ENCODE data around the gene HAND1.

HAND1 gene

DNA sequence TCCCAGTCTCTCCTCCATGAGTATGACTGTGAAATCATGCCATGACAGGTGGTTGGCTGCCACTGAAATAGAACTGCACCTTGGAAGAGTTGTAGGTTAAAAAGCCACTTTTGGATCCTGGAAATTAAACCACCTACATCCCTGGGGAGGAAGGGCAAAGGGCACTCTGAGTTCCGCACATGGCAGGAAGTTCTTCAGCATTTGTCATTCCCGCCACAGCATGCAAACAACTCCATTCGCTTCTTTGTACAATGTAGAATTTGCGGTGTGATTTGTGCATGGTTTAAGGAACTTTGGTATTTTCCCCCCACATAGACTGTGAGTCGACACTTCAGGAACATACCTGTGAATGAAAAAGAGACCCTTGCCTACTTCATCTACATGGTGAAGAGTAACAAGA, 22.4 kb downstream of the HAND1 start:
- ATAC-seq (no peak), DNase-seq (no peak)

DNA sequence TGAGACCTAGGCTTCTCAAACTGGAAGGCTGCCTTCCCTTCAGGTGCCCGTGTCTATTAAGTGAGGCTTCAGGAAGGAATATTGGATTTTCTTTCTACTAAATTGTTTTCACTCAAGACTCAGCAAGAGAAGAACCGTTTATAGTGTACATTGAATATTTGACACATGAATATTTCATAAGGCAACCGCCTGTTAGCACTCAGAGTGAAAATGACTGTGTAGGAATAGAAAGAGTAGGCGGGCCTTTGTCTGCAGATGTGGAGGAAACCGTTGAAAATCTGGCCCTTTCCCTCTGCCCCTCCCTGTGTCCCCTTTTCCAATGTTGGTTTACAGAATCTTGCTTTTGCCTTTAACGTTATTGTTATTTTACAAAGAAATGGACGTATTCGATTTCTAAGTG, 26.1 kb downstream of the HAND1 start:
- DNase-seq (no peak), ATAC-seq (no peak)

DNA sequence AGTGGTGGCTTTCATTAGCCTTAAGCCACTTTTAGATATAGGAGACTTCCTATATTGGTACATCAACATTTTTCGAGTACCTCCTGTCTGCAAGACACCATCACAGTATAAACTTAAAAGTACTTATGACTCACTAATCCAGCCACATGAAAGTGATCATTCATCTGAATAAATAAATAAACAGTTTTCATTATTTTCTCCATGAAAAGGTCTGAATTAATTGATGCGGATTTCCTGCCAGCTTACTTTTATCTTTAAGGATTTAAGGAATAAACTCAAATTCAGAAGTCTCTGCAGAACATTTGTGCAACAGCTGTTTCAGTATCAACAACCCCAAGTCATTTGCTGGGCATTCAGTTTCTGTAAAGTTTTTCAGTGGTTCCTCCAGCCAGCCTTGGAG, 28.2 kb downstream of the HAND1 start:
- DNase-seq (no peak), ATAC-seq (no peak)

DNA sequence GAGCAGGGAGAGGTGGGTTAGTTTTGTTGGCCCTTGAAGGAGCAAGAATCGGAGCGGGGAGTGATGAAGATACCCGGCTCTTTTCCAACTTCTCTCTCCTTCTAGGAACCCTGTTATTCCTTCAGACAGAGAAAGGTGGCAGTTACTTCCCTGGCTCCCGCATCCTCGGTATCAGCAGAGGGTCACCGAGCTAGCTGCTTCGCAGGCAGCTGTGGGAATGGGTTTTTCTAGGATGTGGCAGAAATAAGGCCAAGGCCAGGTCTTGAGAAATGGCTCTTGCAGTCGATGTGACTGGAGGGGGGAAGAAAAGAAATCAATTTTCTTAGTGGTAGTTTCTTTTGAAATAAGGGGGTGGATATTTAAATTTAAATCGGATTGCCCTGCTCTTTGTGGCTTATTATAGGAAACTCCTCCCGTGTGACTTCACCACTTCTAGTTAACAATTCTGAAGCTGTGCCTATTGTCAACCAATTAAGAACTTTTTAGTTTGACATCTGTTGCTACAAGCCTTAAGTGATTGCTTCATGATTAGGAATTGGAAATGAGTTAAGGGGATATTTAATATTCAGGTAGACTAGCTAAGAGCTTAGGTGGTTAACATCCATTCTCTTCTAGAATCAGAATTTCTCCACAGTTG, 30.8 kb downstream of the HAND1 start:
- ATAC-seq (no peak), DNase-seq (no peak)

DNA sequence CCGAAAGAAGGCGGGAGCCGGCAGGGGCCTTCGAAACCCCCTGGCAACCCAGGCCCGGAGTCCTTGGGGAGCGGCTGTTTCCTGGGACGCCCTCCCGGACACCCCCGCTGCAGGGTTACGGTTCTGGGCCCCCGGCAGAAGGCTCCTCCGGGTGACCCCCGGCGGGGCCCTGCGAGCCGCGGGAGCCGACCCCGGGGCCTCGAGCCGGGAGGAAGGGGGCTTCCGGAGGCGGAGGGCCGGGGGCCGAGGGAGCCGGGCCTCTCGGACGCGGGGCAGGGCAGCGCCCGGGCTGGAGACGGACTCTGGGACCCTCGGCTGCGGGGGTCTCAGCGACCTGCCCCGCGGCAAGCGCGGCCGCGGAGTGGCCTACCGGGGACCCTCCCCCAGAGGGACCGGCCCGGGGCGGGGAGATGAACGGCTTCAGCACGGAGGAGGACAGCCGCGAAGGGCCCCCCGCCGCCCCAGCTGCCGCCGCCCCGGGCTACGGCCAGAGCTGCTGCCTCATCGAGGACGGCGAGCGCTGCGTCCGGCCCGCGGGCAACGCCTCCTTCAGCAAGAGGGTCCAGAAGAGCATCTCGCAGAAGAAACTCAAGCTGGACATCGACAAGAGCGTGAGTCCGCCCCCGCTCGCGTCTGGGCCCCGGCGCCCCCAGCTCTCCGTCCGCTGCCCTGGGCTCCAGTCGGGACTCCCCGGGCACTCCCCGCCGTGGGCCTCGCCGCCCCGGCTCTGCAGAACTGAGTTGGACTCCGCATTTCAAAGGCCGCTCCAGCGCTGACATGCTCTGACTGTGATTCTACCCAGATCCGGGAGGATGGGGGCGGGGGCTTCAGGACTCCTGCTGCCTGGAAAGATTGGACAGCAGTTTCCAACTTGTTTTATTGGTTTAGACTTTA, 31.6 kb downstream of the HAND1 start:
- ATAC-seq, result no peak

DNA sequence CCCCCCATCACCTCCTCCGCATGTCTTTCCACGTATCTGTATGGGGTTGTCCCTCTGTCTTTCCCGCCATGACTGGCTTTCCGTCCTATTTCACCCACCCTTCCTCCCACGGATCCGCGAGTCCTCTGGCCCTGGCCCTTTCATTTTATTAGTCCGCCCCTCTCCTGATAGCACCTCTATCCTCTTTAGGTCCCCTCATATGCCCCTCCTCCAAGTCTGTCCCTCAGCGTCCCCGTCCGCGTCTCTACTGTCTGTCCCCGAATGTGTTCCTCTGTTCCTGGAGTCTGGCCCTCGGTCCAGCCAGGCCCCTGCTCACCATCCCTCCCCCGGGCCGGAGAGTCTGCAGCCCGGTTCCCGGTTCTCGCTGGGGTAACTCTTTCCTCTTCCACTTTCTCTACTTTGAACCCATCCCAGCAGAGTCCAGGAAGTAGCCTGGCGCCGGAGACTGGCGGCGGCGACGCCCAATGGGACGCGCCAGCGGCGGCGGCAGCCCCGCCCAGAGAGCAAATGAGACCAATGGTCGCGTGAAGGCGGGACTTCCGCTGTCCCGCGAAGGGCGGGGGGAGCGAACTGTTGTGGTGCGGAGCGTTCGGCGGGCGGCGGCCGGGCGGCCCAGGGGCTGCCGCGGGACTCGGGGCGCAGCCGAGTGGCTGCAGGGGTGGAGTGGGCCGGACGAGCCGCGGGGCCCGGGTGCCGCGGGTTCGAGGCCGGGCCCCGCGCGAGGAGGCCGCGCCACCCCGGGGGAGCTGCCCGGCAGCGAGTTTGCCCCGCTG, 32.4 kb downstream of the HAND1 start, which contains the start of gene SAP30L:
Gene SAP30L, plus strand, starts transcription at position 576 of the 773 bp plus-strand sequence. CDS start 608 bp downstream, outside the sequence.
- ATAC-seq (peak; percentile 97), DNase-seq (peak; percentile 95)

More for the DNA sequence above, 31.6 kb downstream of the HAND1 start:
- DNase-seq, result peak; percentile 46

DNA sequence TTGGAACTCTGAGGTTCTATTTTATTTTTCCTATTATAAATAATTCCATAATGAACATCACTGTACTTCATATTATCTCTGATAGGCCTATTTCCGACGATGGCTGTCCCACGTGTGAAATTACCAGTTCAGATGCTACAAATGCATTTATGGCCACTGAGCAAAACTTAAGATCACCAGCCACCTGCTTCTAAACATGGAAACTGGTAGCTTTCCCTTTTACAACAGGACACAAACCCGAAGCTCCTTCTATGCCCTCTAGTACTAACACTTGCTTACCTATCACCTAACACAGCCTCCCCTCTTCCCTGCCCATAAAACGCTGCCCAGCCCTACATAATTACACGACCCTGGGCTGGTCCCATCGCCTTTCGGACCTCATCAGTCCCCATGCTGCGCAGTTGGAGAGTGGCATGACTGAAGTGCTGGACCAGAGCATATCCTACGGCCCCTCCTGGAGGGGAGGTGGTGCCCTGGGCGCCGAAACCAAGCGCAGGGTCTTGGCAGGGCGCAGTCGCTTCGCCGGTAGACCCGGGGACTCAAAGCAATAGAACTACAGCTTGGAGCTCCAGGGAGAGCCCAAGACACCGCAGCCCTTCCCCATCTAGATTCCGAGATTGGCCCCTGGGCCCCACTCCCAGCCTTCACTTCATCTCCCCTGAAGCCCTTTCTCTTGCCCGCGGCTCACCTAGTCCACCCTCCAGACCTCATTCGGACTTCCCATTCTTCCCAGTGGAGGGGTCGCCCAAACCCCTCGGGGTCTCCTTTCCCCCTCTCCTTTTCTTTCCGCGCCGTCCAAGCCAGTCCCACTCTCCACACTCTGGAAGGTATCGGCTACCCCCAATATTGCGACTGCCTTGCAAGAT, 33.2 kb downstream of the HAND1 start:
- DNase-seq (peak; percentile 21), ATAC-seq (peak; percentile 3)

DNA sequence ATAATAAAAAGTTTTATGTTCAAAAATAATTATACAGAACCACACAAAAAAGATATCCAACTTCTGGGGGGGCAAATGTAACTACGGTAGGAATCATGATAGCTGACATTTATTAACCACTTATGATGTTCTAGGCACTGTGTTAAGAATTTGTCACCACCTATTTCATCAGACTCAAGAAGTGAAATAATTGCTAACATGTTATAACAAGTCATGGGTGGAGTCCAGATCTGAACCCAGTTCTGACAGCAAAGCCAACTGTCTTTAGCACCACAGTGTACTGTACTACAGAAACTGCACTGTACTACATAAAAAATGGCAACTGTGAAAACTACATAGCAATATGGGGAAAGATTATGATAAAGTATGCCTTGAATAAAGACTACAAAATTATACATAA, 35.2 kb downstream of the HAND1 start:
- ATAC-seq (no peak), DNase-seq (no peak)

DNA sequence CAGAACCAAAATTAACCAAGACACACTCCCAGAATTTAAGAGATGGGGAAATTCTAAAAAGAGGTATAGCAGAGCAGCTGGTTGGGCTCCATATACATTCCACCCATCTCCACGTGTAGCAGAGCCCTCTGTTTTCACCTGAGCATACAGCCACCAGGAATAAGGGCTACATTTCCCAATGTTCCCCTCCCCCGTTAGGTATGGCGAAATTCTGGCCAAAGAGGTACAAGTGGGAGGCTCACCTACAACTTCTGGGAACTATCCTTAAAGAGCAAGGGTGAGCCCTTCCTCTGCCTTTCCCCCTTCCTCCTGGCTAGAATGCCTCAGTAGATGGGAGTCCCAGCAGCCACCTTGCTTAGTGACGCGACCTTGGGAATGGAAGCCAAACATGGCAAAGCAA, 37.5 kb downstream of the HAND1 start:
- DNase-seq, result no peak
- no peak for ATAC-seq

DNA sequence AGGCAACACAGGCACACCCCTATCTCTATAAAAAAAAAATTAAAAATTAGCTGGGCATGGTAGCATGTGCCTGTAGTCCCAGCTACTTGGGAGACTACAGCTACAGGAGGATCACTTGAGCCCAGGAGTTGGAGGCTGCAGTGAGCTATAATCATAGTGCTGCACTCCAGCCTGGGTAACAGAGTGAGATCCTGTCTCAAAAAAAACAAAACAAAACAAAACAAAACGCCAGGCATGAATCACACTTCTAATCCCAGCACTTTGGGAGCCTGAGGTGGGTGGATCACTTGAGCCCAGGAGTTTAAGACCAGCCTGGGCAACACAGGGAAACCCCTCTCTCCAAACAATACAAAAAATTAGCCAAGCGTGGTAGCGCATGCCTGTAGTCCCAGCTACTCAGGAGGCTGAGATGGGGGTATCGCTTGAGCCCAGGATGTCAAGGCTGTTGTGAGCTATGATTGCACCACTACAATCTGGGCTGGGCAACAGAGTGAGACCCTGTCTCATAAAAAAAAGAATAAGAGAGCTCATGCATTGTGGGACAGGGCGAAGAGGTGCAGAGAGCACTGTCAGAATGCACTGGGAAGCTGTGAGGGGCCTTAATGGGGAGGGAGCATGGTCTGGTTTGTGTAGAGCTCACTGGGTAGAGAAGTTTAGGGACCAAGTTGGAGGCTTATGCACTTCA, 40.6 kb downstream of the HAND1 start:
- DNase-seq (no peak), ATAC-seq (no peak)

DNA sequence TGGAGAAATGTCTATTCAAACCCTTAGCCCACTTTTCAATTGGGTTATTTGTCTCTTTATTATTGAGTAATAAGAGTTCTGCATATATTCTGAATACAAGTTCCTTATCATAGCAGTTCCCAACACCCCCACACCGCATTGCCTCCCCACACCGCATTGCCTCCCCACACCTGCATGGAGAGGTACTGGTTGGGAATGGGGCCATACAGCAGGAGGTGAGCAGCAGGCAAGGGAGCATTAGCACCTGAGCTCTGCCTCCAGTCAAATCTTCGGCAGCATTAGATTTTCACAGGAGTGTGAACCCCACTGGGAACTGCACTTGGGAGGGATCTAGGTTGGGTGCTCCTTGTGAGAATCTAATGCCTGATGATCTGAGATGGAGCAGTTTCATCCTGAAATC, 42.8 kb downstream of the HAND1 start:
- ATAC-seq, result no peak
- no peak for DNase-seq

DNA sequence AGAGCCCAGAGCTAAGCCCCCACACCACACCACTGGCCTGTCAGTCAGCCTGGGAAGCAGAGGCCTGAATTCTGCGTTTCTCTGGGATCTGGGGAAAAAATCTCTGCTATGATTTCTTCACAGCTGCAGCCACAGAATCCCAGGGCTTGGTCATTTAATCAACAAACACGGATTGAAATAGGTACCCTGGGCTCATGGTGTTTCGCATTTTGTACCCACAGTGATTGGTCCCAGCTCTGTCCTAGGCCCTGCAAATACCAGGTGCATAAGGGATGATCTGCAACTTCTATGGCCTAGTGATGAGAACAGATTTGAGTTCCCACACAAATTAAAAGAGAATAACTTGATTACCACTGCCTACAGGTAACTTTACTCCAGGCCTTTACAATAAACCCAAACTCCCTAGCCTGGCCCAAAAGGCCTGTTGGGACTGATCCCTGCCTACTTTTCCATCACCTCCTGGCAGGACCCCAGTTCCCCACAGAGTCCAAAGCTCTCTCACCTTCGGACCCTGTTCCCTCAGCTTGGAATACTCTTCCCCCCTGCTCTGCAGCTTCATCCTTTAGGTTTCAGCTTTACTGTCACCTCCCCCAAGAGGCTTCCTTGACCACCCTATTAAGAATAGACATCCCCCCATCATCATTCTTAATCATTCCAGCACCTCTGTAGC, 46.9 kb downstream of the HAND1 start:
- ATAC-seq (no peak), DNase-seq (no peak)

DNA sequence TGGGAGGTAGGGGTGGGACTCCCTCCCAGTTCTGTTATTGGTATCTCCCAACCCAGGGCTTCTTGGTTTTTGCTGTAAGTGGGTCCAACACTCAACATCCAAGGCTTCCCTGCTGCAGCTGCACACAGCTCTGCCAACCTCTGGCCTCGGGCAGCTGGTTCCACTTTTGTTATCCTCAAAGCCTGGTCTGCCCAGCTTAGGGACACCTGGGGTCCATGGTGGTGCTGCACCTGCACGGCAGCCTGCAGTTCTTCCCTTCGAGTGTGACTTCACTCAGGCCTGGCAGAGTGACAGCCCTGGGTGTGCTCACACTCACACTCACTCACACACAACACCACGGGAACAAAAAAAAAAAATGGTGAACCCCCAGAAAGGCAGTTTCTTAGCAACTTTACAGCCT, 47.6 kb downstream of the HAND1 start:
- no peak for DNase-seq
- no peak for ATAC-seq

DNA sequence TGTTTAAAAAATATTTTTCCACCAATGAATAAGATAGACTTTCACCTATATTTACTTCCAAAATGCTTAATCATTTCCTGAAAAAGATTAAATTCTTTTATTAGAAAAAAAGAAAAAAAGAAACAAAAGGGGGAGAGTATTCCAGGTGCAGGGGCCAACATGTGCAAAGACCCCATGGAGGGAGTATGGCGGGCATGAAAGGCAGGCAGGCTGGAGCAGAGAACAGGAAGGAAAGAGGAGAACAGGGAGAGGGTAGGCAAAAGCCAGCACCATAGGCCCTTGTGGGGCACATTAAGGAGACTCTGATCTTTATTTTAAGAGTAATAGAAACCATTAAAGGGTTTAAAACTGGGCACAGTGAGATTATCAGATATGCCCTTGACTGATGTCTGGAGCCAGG, 48.7 kb downstream of the HAND1 start:
- DNase-seq, result no peak
- no peak for ATAC-seq

DNA sequence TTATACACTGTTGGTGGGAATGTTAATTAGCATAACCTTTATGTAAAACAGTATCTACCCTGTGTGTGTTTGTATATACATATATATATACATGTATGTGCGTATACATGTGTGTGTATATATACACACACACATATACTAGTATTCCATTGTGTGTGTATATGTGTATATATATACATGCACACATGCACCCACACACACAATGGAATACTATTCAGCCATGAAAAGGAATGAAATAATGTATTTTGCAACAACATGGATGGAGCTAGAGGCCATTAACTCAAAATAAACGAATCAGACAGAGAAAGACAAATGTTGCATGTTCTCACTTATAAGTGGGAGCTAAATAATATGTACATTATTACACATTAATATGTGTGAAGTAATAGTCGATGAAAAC, 49.8 kb downstream of the HAND1 start:
- DNase-seq (no peak), ATAC-seq (no peak)

Data from stimulated activated naive CD8-positive, alpha-beta T cell treated with anti-CD3 and anti-CD28 coated beads, Interleukin-15, Interleukin-2, amounts not matched to agents 100 U/mL and 50 U/mL, for 24 hours (primary cell).